Adipocyte (in vitro differentiated cells): ENCODE data around the gene MICAL1.

Experiments used
- DNase-seq: peaks from one replicate; pipeline ENCODE4 v3.0.0-alpha.2; 2015; ENCODE audit warnings: low read depth
- H3K27me3 ChIP-seq: replicated peaks from 2 replicates; pipeline ENCODE4 v1.7.0; 2013; ENCODE audit warnings: mild to moderate bottlenecking, low read length, moderate library complexity; ENCODE audit not compliant: control insufficient read depth, insufficient read depth
- H3K36me3 ChIP-seq: 2 replicates; pipeline ENCODE4 v1.7.0; 2013; ENCODE audit warnings: low read length, mild to moderate bottlenecking, moderate library complexity; ENCODE audit not compliant: control insufficient read depth, insufficient read depth, severe bottlenecking
- H3K4me1 ChIP-seq: 2 replicates; pipeline ENCODE4 v1.7.0; 2013; ENCODE audit warnings: mild to moderate bottlenecking, low read length, moderate library complexity; ENCODE audit not compliant: control insufficient read depth, insufficient read depth
- H3K4me3 ChIP-seq: 2 replicates; pipeline ENCODE4 v1.7.0; 2013; ENCODE audit warnings: mild to moderate bottlenecking, low read length, moderate library complexity
- H3K9ac ChIP-seq: 2 replicates; pipeline ENCODE4 v1.7.0; 2013; ENCODE audit warnings: mild to moderate bottlenecking, low read length, moderate library complexity
- H3K9me3 ChIP-seq: 2 replicates; pipeline ENCODE4 v1.7.0; 2013; ENCODE audit warnings: mild to moderate bottlenecking, low read length, moderate library complexity; ENCODE audit not compliant: control insufficient read depth

MICAL1 gene

DNA sequence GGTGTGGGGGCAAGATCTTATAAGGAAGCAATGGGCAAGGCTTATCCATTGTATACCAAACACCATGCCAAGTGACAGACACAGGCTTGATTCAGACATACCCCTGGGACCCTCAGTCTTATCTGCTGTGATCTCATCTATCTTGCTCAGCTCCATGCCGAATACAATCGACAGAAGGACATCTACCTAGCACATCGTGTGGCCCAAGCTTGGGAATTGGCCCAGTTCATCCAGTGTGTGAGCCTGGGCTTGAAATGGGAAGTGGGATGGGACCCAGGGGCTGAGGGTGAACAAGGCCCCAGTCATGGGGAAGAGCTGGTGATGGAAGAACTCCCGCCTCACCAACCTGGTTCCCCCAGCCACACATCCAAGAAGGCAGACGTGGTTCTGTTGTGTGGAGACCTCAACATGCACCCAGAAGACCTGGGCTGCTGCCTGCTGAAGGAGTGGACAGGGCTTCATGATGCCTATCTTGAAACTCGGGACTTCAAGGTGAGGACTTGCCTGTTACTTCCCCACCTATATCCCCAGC, 13.1 kb downstream of the MICAL1 start:
- no peak overlapping the region for H3K4me3 ChIP-seq
- no peak overlapping the region for H3K9ac ChIP-seq
- peaks cover 39% of the 10 kb centered on the region for H3K36me3 ChIP-seq
- no peak for DNase-seq
- no peaks in the 10 kb centered on the region for H3K27me3 ChIP-seq
- H3K4me1 ChIP-seq = peaks cover 19% of the 10 kb centered on the region
- H3K9me3 ChIP-seq = no peaks in the 10 kb centered on the region

DNA sequence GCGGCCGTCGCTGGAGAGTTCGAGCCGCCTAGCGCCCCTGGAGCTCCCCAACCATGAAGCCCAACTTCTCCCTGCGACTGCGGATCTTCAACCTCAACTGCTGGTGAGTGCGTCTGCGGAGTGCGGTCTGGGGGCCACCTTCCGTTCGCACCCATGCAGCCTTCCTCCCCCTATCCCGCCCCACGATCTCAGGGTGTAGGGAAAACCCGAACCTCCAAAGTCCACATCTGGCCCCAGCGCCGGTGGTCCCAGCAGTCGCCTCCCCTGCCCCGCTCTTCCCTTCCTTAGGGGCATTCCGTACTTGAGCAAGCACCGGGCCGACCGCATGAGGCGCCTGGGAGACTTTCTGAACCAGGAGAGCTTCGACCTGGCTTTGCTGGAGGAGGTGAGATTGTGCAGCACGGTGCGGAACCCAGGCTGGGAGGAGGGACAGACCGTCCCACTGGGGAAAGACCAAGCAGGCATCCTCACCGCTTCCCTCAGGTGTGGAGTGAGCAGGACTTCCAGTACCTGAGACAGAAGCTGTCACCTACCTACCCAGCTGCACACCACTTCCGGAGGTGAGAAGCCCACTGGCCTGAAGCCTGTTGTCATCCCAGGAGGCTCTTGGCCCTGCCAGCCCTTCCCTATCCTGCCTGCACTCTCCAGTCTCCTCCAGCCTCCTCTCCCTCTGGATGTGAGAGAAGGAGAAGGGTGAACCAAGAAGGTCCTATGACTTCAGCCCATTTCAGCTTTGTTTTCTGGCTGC, 14.3 kb downstream of the MICAL1 start:
- H3K27me3 ChIP-seq = no peaks in the 10 kb centered on the region
- DNase-seq = peak; percentile 73
- H3K4me1 ChIP-seq = peaks cover 19% of the 10 kb centered on the region

GRCh38 chr6:109440331-109441068, 15.1 kb downstream of the MICAL1 start, which contains the start of the genes PPIL6 and SMPD2:
PPIL6 (minus strand) TSS chr6:109440628; CDS start chr6:109440590, 38 bp downstream.
SMPD2 (plus strand) TSS chr6:109440724; CDS start chr6:109441122, 398 bp downstream.
- peak within 1 kb of the TSS; percentile 94 for H3K4me3 ChIP-seq
- DNase-seq = peak; percentile 96
- H3K27me3 ChIP-seq = no peaks in the 10 kb centered on the region

More for the DNA sequence above, 14.3 kb downstream of the MICAL1 start:
- Histone ChIP-seq H3K4me3 (peak overlapping the region; percentile 94), H3K36me3 (peaks cover 33% of the 10 kb centered on the region), H3K9ac (peak overlapping the region; percentile 94), H3K9me3 (no peaks in the 10 kb centered on the region)

DNA sequence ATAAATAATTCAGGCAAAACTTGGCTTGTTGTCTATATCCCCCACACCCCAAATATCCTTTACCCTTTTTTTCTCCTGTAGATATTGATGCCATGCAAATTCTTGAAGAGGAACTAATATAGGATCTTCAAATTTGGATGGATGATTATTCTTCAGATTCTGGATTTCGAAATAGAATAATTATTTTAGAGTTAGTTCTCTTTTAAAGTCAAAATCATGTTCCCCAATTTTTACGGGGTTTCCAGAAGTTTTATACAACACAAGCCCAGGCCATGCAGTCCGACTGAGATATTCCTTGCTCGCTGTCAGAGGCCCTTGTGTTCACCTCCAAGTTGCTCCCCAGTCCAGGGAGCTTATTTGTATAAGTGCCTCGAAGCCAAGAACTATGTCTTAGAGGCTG, 19.5 kb downstream of the MICAL1 start:
- H3K27me3 ChIP-seq = no peaks in the 10 kb centered on the region
- no peak overlapping the region for H3K9ac ChIP-seq
- no peak for DNase-seq
- no peaks in the 10 kb centered on the region for H3K36me3 ChIP-seq
- H3K4me3 ChIP-seq = no peak overlapping the region
- no peaks in the 10 kb centered on the region for H3K9me3 ChIP-seq
- H3K4me1 ChIP-seq = peaks cover 25% of the 10 kb centered on the region

More at GRCh38 chr6:109440331-109441068, 15.1 kb downstream of the MICAL1 start, which contains the start of the genes PPIL6 and SMPD2:
- Histone ChIP-seq H3K9me3 (no peaks in the 10 kb centered on the region), H3K4me1 (peaks cover 19% of the 10 kb centered on the region), H3K9ac (peak within 1 kb of the TSS; percentile 94), H3K36me3 (peaks cover 26% of the 10 kb centered on the region)

DNA sequence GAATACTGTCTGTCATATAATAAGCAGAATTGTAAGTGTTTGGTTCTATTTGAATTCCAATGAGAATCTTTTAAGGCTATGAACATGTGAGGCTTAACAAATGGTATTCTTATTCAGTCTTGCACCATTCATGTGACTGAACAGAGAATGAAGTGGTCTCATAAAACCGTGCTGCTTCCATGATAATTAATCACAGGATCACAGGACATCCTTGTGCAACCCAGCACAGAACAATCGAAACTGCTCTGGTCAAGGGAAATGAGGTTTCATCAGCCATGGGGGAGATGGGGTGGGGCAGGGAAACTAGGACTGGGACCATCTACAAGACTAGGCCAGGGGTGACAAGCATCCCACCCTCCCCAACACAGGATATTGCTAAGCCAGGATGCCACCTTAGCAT, 21.1 kb downstream of the MICAL1 start:
- Histone ChIP-seq H3K4me1 (peaks cover 21% of the 10 kb centered on the region), H3K36me3 (no peaks in the 10 kb centered on the region), H3K9me3 (no peaks in the 10 kb centered on the region), H3K4me3 (no peak overlapping the region), H3K27me3 (no peaks in the 10 kb centered on the region), H3K9ac (no peak overlapping the region)
- no peak for DNase-seq

- Histone ChIP-seq H3K36me3 (no peaks in the 10 kb centered on the region), H3K4me3 (no peak overlapping the region), H3K27me3 (no peaks in the 10 kb centered on the region), H3K4me1 (peaks cover 24% of the 10 kb centered on the region), H3K9ac (no peak overlapping the region), H3K9me3 (no peaks in the 10 kb centered on the region)
- DNase-seq = no peak
Measured at GRCh38 chr6:109429496-109429895, 26.1 kb downstream of the MICAL1 start.

- Histone ChIP-seq H3K27me3 (no peaks in the 10 kb centered on the region), H3K4me1 (peaks cover 24% of the 10 kb centered on the region), H3K36me3 (no peaks in the 10 kb centered on the region), H3K4me3 (peak overlapping the region; percentile 1), H3K9ac (no peak overlapping the region), H3K9me3 (no peaks in the 10 kb centered on the region)
- peak; percentile 66 for DNase-seq
Measured at GRCh38 chr6:109428889-109429477, 26.6 kb downstream of the MICAL1 start.

- peak overlapping the region; percentile 52 for H3K4me3 ChIP-seq
- H3K36me3 ChIP-seq = no peaks in the 10 kb centered on the region
- H3K9me3 ChIP-seq = no peaks in the 10 kb centered on the region
- H3K4me1 ChIP-seq = peaks cover 21% of the 10 kb centered on the region
- no peak overlapping the region for H3K9ac ChIP-seq
- DNase-seq = no peak
- no peaks in the 10 kb centered on the region for H3K27me3 ChIP-seq
Measured at GRCh38 chr6:109424946-109425345, 30.6 kb downstream of the MICAL1 start.

GRCh38 chr6:109421184-109421583, 34.4 kb downstream of the MICAL1 start:
- no peaks in the 10 kb centered on the region for H3K36me3 ChIP-seq
- H3K9me3 ChIP-seq = no peaks in the 10 kb centered on the region
- no peaks in the 10 kb centered on the region for H3K27me3 ChIP-seq
- no peak for DNase-seq
- peaks cover 13% of the 10 kb centered on the region for H3K4me1 ChIP-seq
- H3K4me3 ChIP-seq = no peak overlapping the region
- no peak overlapping the region for H3K9ac ChIP-seq

- Histone ChIP-seq H3K9me3 (no peaks in the 10 kb centered on the region), H3K36me3 (no peaks in the 10 kb centered on the region), H3K4me3 (no peak overlapping the region), H3K9ac (no peak overlapping the region), H3K4me1 (peaks cover 13% of the 10 kb centered on the region), H3K27me3 (no peaks in the 10 kb centered on the region)
- no peak for DNase-seq
Measured at GRCh38 chr6:109420751-109421150, 34.8 kb downstream of the MICAL1 start.

GRCh38 chr6:109417646-109418045, 37.9 kb downstream of the MICAL1 start:
- Histone ChIP-seq H3K36me3 (no peaks in the 10 kb centered on the region), H3K4me3 (no peak overlapping the region), H3K9ac (no peak overlapping the region), H3K27me3 (no peaks in the 10 kb centered on the region), H3K9me3 (no peaks in the 10 kb centered on the region), H3K4me1 (no peaks in the 10 kb centered on the region)
- DNase-seq = no peak
